GM18508 (cell line): Measurements from ENCODE around the gene SMURF2.
"Not testable (repeated sequence)": the region's sequence is repeated elsewhere in the genome, so short reads cannot be mapped to it uniquely, and the experiment has no call there.

Source experiments
- ATAC-seq: cut with Tn5 transposase; IDR thresholded peaks from one replicate; pipeline ENCODE4 v1.9.1; 2021; ENCODE audit warnings: moderate number of reproducible peaks; ENCODE audit not compliant: insufficient read depth, unreplicated experiment

The SMURF2 gene

GRCh38 chr17:64603987-64604386, 58.1 kb downstream of the SMURF2 start:
- ATAC-seq, result no peak

GRCh38 chr17:64599827-64600226, 62.3 kb downstream of the SMURF2 start:
- no peak for ATAC-seq

GRCh38 chr17:64599187-64599676, 62.9 kb downstream of the SMURF2 start:
- peak; percentile 58 for ATAC-seq

- no peak for ATAC-seq
Observed at GRCh38 chr17:64598672-64599071, 63.4 kb downstream of the SMURF2 start.

- ATAC-seq, result no peak
Observed at GRCh38 chr17:64596988-64597387, 65.1 kb downstream of the SMURF2 start.

GRCh38 chr17:64596439-64596838, 65.7 kb downstream of the SMURF2 start:
- no peak for ATAC-seq

- ATAC-seq, result no peak
Observed at GRCh38 chr17:64591944-64592343, 70.2 kb downstream of the SMURF2 start.

GRCh38 chr17:64585146-64585545, 77.0 kb downstream of the SMURF2 start:
- ATAC-seq, result no peak

GRCh38 chr17:64583038-64583437, 79.1 kb downstream of the SMURF2 start:
- no peak for ATAC-seq

- no peak for ATAC-seq
Observed at GRCh38 chr17:64580384-64581315, 81.5 kb downstream of the SMURF2 start.

- ATAC-seq, result no peak
Observed at GRCh38 chr17:64579917-64580316, 82.2 kb downstream of the SMURF2 start.

GRCh38 chr17:64577025-64577424, 85.1 kb downstream of the SMURF2 start:
- ATAC-seq, result not testable (repeated sequence)

- ATAC-seq, result no peak
Observed at GRCh38 chr17:64575431-64575830, 86.7 kb downstream of the SMURF2 start.

- no peak for ATAC-seq
Observed at GRCh38 chr17:64574646-64575045, 87.5 kb downstream of the SMURF2 start.

- ATAC-seq, result no peak
Observed at GRCh38 chr17:64573214-64573613, 88.9 kb downstream of the SMURF2 start.

GRCh38 chr17:64572682-64573154, 89.4 kb downstream of the SMURF2 start:
- ATAC-seq, result no peak

- ATAC-seq, result no peak
Observed at GRCh38 chr17:64571746-64572145, 90.4 kb downstream of the SMURF2 start.

GRCh38 chr17:64565563-64565962, 96.5 kb downstream of the SMURF2 start:
- ATAC-seq, result no peak

GRCh38 chr17:64564098-64564497, 98.0 kb downstream of the SMURF2 start:
- ATAC-seq, result no peak

- ATAC-seq, result no peak
Observed at GRCh38 chr17:64555281-64555680, 106.8 kb downstream of the SMURF2 start.

- ATAC-seq, result no peak
Observed at GRCh38 chr17:64554028-64554637, 108.0 kb downstream of the SMURF2 start.
